Gastrocnemius medialis (tissue), 4 donors: Measurements from ENCODE around the gene CPM.

Source experiments
- CTCF ChIP-seq, 5 experiments: fragments of 450-650 bp in 3 of 5; fragments of 200-600 bp in 2 of 5; sonication (generic) in 2 of 5; IDR thresholded peaks in 4 of 5; conservative IDR thresholded peaks in 1 of 5; 1 replicate in 4 of 5; 2 replicates in 1 of 5; pipeline ENCODE4 v1.5.1; 2016 to 2019; ENCODE audit warnings: antibody characterized with exemption in 5 of 5, mild to moderate bottlenecking in 3 of 5, moderate library complexity in 3 of 5
- POLR2A ChIP-seq, 2 donors: fragments of 450-650 bp; IDR thresholded peaks; one replicate each; pipeline ENCODE4 v1.6.1; 2017; ENCODE audit warnings: antibody characterized with exemption in 2 of 2, mild to moderate bottlenecking in 2 of 2, moderate library complexity in 2 of 2

- TF ChIP-seq CTCF (IDR thresholded peaks at IDR 0.05 in 4 of 5, conservative IDR thresholded peaks at IDR 0.05 in 1 of 5): peak; percentile 81 to 91 (median 86)
- peak; percentile 84 to 90 for TF ChIP-seq POLR2A (IDR thresholded peaks at IDR 0.05)
Measured at GRCh38 chr12:68807576-68808387, 125.2 kb downstream of the CPM start, which contains the start of gene MDM2.
